GM13977 (cell line): Measurements from ENCODE around the gene CAMK1.

Source experiments
- DNase-seq: peaks from one replicate; pipeline ENCODE4 v3.0.0; 2012; ENCODE audit warnings: low spot score
- in situ Hi-C: fragments of 300-500 bp; cut with MboI; formaldehyde crosslinking; loops from one replicate; pipeline ENCODE4 v1.12.0; 2022; ENCODE audit warnings: low sequenced_read_pairs, low pct_unique_long_range_greater_than_20kb, mixed read lengths, inconsistent platforms; ENCODE audit not compliant: unreplicated experiment
- TF ChIP-seq, protein P1 (sequence below): IDR thresholded peaks from 2 replicates; pipeline ENCODE4 v1.5.1; 2012; ENCODE audit warnings: mild to moderate bottlenecking, control low read depth; ENCODE audit not compliant: insufficient read depth; ENCODE audit errors: extremely low read depth, missing control alignments

Gene CAMK1

GRCh38 chr3:9768141-9768775 lies 1.5 kb downstream of the CAMK1 start:
- TF ChIP-seq, protein P1, sequence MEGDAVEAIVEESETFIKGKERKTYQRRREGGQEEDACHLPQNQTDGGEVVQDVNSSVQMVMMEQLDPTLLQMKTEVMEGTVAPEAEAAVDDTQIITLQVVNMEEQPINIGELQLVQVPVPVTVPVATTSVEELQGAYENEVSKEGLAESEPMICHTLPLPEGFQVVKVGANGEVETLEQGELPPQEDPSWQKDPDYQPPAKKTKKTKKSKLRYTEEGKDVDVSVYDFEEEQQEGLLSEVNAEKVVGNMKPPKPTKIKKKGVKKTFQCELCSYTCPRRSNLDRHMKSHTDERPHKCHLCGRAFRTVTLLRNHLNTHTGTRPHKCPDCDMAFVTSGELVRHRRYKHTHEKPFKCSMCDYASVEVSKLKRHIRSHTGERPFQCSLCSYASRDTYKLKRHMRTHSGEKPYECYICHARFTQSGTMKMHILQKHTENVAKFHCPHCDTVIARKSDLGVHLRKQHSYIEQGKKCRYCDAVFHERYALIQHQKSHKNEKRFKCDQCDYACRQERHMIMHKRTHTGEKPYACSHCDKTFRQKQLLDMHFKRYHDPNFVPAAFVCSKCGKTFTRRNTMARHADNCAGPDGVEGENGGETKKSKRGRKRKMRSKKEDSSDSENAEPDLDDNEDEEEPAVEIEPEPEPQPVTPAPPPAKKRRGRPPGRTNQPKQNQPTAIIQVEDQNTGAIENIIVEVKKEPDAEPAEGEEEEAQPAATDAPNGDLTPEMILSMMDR, result no peak
- no peak for DNase-seq
- in situ Hi-C loops, result no loop called here

GRCh38 chr3:9767418-9767817 lies 2.3 kb downstream of the CAMK1 start:
- DNase-seq, result no peak

GRCh38 chr3:9765865-9766264 lies 3.9 kb downstream of the CAMK1 start:
- in situ Hi-C loops, result no loop called here
- TF ChIP-seq, protein P1, result no peak
- DNase-seq, result no peak

More at GRCh38 chr3:9767418-9767817, 2.3 kb downstream of the CAMK1 start:
- TF ChIP-seq, protein P1, result no peak
- in situ Hi-C loops, result no loop called here

DNA sequence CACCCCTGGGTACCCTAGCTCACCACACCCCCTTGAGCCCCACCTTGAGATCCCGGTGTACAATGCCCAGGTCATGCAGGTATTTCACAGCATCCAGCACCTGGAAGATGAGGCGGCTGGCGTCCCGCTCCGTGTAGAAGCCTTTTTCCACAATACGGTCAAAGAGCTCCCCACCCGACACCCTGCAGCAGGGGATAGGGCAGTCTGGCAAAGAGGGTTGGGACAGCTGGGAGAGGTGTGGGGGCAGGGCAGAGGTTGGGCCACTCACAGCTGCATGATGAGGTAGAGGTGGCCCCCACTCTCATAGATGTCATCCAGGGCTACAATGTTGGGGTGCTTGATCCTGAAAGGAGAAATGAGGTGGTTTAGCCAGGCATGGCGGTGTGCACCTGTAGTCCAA lies 6.9 kb downstream of the CAMK1 start:
- TF ChIP-seq, protein P1, result no peak
- DNase-seq, result no peak
- in situ Hi-C loops, result no loop called here

- TF ChIP-seq, protein P1, result no peak
- DNase-seq, result no peak
- in situ Hi-C loops, result no loop called here
Measured at GRCh38 chr3:9761919-9762318, 7.8 kb downstream of the CAMK1 start.

DNA sequence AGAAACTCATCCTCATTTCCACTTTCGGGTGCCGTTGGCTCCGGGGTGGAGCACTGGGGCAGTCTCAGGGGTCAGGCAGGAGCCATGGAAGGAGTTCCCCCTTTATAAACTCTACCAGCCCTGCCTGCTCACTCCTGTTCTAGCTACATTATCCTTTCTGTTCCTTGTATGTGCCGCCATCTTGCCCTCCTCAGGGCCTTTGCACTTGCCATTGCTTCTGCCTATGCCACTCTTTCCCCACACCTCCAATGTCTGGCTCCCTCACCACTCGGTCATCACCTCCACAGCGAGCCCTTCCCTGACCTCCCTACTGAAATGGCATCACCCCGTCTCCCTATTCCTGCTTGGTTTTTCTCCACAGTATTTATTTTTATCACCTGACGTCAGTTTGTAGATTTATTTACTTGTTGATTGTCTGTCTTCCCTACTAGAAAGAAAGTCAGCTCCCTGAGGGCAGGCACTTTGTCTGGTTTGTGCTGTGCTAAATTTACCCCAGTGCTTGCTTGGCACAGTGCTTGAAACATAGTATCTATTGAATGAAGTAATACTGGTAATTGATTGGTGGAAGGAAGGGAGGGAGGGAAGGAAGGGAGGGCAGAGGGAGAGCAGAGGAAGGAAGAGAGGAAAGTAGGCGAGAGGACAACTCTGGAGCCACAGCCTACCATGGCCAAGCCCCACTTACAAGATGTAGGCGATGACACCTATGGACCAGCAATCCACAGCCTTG lies 8.8 kb downstream of the CAMK1 start:
- DNase-seq, result no peak
- in situ Hi-C loops, result no loop called here
- TF ChIP-seq, protein P1, result no peak
